AG09309 (cell line): ENCODE results near the gene SPEM2.

Experiments used
- DNase-seq: peaks from one replicate; pipeline ENCODE4 v3.0.0-alpha.2; 2010; ENCODE audit warnings: low read depth
- H3K4me3 ChIP-seq: 2 replicates; pipeline ENCODE4 v1.5.1; 2011; ENCODE audit warnings: mild to moderate bottlenecking, low read depth, low read length, moderate library complexity; ENCODE audit not compliant: control insufficient read depth
- TF ChIP-seq, protein P1 (sequence below): IDR thresholded peaks from 2 replicates; pipeline ENCODE4 v1.5.1; 2011; ENCODE audit warnings: mild to moderate bottlenecking, low read depth, low read length, inconsistent platforms; ENCODE audit not compliant: insufficient read depth, control insufficient read depth; ENCODE audit errors: missing control alignments

Gene SPEM2

GRCh38 chr17:7427549-7427948, 2.1 kb downstream of the SPEM2 start:
- TF ChIP-seq, protein P1, sequence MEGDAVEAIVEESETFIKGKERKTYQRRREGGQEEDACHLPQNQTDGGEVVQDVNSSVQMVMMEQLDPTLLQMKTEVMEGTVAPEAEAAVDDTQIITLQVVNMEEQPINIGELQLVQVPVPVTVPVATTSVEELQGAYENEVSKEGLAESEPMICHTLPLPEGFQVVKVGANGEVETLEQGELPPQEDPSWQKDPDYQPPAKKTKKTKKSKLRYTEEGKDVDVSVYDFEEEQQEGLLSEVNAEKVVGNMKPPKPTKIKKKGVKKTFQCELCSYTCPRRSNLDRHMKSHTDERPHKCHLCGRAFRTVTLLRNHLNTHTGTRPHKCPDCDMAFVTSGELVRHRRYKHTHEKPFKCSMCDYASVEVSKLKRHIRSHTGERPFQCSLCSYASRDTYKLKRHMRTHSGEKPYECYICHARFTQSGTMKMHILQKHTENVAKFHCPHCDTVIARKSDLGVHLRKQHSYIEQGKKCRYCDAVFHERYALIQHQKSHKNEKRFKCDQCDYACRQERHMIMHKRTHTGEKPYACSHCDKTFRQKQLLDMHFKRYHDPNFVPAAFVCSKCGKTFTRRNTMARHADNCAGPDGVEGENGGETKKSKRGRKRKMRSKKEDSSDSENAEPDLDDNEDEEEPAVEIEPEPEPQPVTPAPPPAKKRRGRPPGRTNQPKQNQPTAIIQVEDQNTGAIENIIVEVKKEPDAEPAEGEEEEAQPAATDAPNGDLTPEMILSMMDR: no peak
- no peak overlapping the region for H3K4me3 ChIP-seq
- no peak for DNase-seq

- TF ChIP-seq, protein P1: no peak
- no peak within 1 kb of the TSS for H3K4me3 ChIP-seq
- DNase-seq: no peak
Measured at GRCh38 chr17:7428557-7428956, 3.1 kb downstream of the SPEM2 start, which contains the start of gene SPEM3. TSS of gene SPEM3 (plus strand) at chr17:7428857. CDS start at chr17:7428903, 46 bp downstream.

- TF ChIP-seq, protein P1: no peak
- H3K4me3 ChIP-seq: no peak overlapping the region
- DNase-seq: no peak
Measured at GRCh38 chr17:7429722-7430121, 4.3 kb downstream of the SPEM2 start.

- DNase-seq: no peak
- H3K4me3 ChIP-seq: no peak overlapping the region
- TF ChIP-seq, protein P1: no peak
Measured at GRCh38 chr17:7431231-7431630, 5.8 kb downstream of the SPEM2 start.

DNA sequence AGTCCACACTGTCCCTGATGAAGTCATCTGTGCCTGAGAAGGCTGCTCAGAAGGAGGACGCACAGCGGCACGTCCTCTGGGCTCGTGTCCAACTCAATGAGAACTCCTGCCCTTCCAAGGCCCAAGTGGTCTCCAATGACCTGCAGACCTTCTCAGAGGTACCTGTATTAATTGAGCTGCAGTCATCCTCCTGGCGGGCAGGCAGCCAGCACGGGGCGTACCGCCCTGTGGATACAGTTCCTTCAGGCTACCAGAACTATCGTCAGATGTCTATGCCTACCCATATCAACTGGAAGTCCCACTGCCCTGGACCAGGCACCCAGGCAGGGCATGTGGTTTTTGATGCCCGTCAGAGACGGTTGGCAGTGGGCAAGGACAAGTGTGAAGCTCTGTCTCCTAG, 6.9 kb downstream of the SPEM2 start:
- DNase-seq: no peak
- TF ChIP-seq, protein P1: no peak

DNA sequence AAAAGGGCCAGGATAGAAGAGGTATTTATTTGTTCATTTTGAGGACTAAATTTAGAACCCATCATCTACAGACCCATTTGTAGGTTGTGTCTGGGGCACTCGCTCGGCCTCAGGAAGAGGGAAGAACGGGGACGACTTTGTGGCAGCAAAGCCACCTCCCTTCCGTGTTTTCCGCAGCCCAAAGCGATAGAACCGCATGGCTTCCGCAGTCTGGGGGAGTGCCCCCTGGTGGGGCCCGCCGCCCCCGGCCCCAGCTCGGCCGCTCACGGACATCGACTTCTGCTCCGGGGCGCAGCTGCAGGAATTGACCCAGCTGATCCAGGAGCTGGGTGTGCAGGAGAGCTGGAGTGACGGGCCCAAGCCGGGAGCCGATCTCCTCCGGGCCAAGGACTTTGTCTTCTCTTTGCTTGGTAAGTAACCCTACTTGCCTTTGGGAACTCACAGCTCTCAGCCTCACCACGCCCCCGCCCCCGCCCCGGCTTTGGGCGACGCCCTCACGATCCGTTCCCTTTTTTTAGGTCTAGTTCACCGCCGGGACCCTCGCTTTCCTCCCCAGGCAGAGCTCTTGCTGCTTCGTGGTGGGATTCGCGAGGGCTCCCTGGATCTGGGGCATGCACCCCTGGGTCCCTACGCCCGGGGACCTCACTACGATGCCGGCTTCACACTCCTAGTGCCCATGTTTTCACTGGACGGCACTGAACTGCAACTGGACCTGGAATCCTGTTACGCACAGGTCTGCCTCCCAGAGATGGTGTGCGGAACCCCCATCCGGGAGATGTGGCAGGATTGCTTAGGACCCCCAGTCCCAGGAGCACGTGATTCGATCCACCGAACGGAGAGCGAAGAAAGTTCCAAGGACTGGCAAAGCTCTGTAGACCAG, 10.5 kb downstream of the SPEM2 start:
- TF ChIP-seq, protein P1: no peak
- no peak for DNase-seq
- peak overlapping the region; percentile 45 for H3K4me3 ChIP-seq

More for the DNA sequence above, 6.9 kb downstream of the SPEM2 start:
- H3K4me3 ChIP-seq: no peak overlapping the region
